Pancreas (tissue), 10 donors: ENCODE results near the gene PRF1. TPM values are rescaled to one million over a fixed set of nuclear protein-coding genes. Genes with fewer than 3 reads are reported as not detected.

ENCODE experiments used
- ATAC-seq, 4 donors: fragments of 200-7000 bp; cut with Tn5 transposase; one replicate each; pipeline versions ENCODE4 v1.8.0 to v1.9.1; 2020; ENCODE audit warnings: mild to moderate bottlenecking in 4 of 4, moderate library complexity in 4 of 4
- DNase-seq, 6 donors: peaks; one replicate each; pipeline ENCODE4 v3.0.0-alpha.2; 2020
- FAIRE-seq: peaks from 2 replicates; lab custom pipeline; 2012; peaks lifted over from hg19 to GRCh38; lab: Jason Lieb, UNC
- H3K27ac ChIP-seq, 4 donors: fragments of 200-600 bp; sonication (generic); 1 replicate in 3 of 4; 2 replicates in 1 of 4; pipeline versions ENCODE4 v1.5.0 to v1.8.0; 2020
- H3K27me3 ChIP-seq, 4 donors: fragments of 200-600 bp; one replicate each; pipeline ENCODE4 v1.8.0; 2021
- H3K36me3 ChIP-seq, 3 donors: fragments of 200-600 bp; sonication (generic) in 1 of 3; one replicate each; pipeline versions ENCODE4 v1.5.0 to v1.8.0; 2020 to 2021
- H3K4me1 ChIP-seq, 3 donors: fragments of 200-600 bp; one replicate each; pipeline ENCODE4 v1.8.0; 2021
- H3K4me3 ChIP-seq, 4 donors: fragments of 200-600 bp; sonication (generic) in 2 of 4; one replicate each; pipeline versions ENCODE4 v1.5.0 to v1.8.0; 2020 to 2021
- H3K9me3 ChIP-seq, 4 donors: fragments of 200-600 bp; one replicate each; pipeline ENCODE4 v1.8.0; 2021
- WGBS, 2 donors: extraction: QIAGEN DNeasy Blood & Tissue Kit; methylation state at CpG; one replicate each; pipeline ENCODE4 v1.1.7; 2013; 5-methylcytosine and 5-hydroxymethylcytosine counted together
- intact Hi-C, 3 donors: fragments of 100-400 bp; cut with DNase I; formaldehyde crosslinking; loops; one replicate each; pipeline versions ENCODE4 v1.11.1 to v1.14.2; 2022
- polyA plus RNA-seq, 2 donors: library from polyadenylated mRNA; stranded (reverse); fragments of 200-250 nt; gene quantifications; one replicate each; pipeline ENCODE4 v1.2.3, GENCODE V29; 2013
- total RNA-seq, 6 donors: library from RNA; stranded (reverse); fragmentation: NEBNext Ultra II Directional in 4 of 6; extraction: Animal tissue kit (Norgen Biotek cat#: 25700) in 4 of 6; gene quantifications; one replicate each; pipeline versions ENCODE4 v1.2.1 to v1.2.4, GENCODE V29; 2021 to 2023
- TF ChIP-seq, protein P1 (sequence below), 4 donors: fragments of 200-600 bp; sonication (generic) in 3 of 4; IDR thresholded peaks; one replicate each; pipeline versions ENCODE4 v1.5.0 to v1.8.0; 2021; ENCODE audit warnings: antibody characterized with exemption in 4 of 4
- donor health status: healthy with polysubstance abuse.
- donor health status: DM: no; HTN: no; CAD: no; lungs with moderate emphysema.
- donor health status: DM: no; HTN: no; CAD: no.
- donor health status: control.
- donor health status: control.
- donor health status: Bipolar disorder and iron deficiency.
- donor health status: DM: yes; HTN: yes; CAD: no.
- donor health status: DM: no; HTN: no; CAD: no.
- donor health status: DM: no; HTN: no; CAD: no.
- donor health status: DM: yes; HTN: yes; CAD: no.

Gene PRF1
- total and polyA plus RNA-seq, 8 donors, result 0.16 to 1.8 (median 0.52) TPM

DNA sequence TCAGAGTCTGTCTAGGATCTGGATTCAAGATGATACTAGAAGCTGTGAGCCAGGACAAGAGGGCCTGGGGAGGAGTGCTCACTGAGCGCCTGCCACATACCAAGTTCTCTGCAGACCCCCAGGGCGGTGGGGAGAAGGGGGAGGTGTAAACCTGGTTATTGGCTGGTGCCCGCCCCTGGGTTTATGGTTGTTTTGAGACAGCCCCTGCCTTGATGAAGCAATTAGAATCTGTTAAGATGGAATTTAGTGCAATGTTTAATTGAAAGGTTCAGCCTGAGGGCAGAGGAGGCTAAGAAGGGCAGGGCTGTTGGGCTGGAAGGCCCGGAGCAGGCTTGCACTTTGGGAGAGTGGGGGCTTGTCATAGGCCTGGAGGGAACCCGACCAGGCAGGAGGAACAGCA lies 42.7 kb downstream of the PRF1 start:
- Histone ChIP-seq H3K36me3 (no peaks in the 10 kb centered on the region), H3K9me3 (no peaks in the 10 kb centered on the region), H3K4me3 (no peak overlapping the region), H3K27me3 (no peaks in the 10 kb centered on the region), H3K27ac (no peak overlapping the region), H3K4me1 (no peaks in the 10 kb centered on the region)
- TF ChIP-seq, protein P1, sequence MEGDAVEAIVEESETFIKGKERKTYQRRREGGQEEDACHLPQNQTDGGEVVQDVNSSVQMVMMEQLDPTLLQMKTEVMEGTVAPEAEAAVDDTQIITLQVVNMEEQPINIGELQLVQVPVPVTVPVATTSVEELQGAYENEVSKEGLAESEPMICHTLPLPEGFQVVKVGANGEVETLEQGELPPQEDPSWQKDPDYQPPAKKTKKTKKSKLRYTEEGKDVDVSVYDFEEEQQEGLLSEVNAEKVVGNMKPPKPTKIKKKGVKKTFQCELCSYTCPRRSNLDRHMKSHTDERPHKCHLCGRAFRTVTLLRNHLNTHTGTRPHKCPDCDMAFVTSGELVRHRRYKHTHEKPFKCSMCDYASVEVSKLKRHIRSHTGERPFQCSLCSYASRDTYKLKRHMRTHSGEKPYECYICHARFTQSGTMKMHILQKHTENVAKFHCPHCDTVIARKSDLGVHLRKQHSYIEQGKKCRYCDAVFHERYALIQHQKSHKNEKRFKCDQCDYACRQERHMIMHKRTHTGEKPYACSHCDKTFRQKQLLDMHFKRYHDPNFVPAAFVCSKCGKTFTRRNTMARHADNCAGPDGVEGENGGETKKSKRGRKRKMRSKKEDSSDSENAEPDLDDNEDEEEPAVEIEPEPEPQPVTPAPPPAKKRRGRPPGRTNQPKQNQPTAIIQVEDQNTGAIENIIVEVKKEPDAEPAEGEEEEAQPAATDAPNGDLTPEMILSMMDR (IDR thresholded peaks at IDR 0.05), result no peak
- ATAC-seq (no peak), FAIRE-seq (no peak), DNase-seq (no peak)
- WGBS, 2 donors, result 79 to 89% methylated on average over 5 of the region's 5 CpGs
- intact Hi-C loops, result loop anchor here in 1 of 3 donors (5.0 kb wide), 1 partner anchor 317 kb away; no protein-coding TSS in a partner anchor

- DNase-seq, result peak in 3 of 6 donors; percentile 29 to 78 (median 57)
- intact Hi-C loops, result no loop called here
- 41% methylated on average over 20 of the region's 20 CpGs for WGBS, 2 donors
- no peak for FAIRE-seq
- no peak overlapping the region for H3K27ac ChIP-seq
- peak overlapping the region in 1 of 4 donors; percentile 27 for H3K4me3 ChIP-seq
- no peaks in the 10 kb centered on the region for H3K9me3 ChIP-seq
- H3K27me3 ChIP-seq, result no peaks in the 10 kb centered on the region
- TF ChIP-seq, protein P1 (IDR thresholded peaks at IDR 0.05), result peak in 2 of 4 donors; percentile 14 to 32
- H3K4me1 ChIP-seq, result no peaks in the 10 kb centered on the region
- peak in 3 of 4 donors; percentile 70 to 90 (median 78) for ATAC-seq
- no peaks in the 10 kb centered on the region for H3K36me3 ChIP-seq
These were observed 43.4 kb downstream of the PRF1 start for GRCh38 chr10:70558871-70559810.

GRCh38 chr10:70558295-70558694 lies 44.2 kb downstream of the PRF1 start:
- no peak for FAIRE-seq

GRCh38 chr10:70557876-70558275 lies 44.7 kb downstream of the PRF1 start:
- intact Hi-C loops, result no loop called here
- Histone ChIP-seq H3K27me3 (no peaks in the 10 kb centered on the region), H3K9me3 (no peaks in the 10 kb centered on the region), H3K36me3 (no peaks in the 10 kb centered on the region), H3K27ac (no peak overlapping the region), H3K4me3 (no peak overlapping the region), H3K4me1 (no peaks in the 10 kb centered on the region)
- ATAC-seq, result no peak
- TF ChIP-seq, protein P1 (IDR thresholded peaks at IDR 0.05), result no peak
- WGBS, 2 donors, result 45 to 72% methylated on average over 2 of the region's 2 CpGs
- no peak for FAIRE-seq
- DNase-seq, result no peak

More at GRCh38 chr10:70558295-70558694, 44.2 kb downstream of the PRF1 start:
- no peaks in the 10 kb centered on the region for H3K4me1 ChIP-seq
- no peak for ATAC-seq
- no peak overlapping the region for H3K27ac ChIP-seq
- TF ChIP-seq, protein P1 (IDR thresholded peaks at IDR 0.05), result no peak
- DNase-seq, result no peak
- H3K36me3 ChIP-seq, result no peaks in the 10 kb centered on the region
- no peaks in the 10 kb centered on the region for H3K27me3 ChIP-seq
- 84 to 85% methylated on average over 11 of the region's 11 CpGs for WGBS, 2 donors
- H3K4me3 ChIP-seq, result no peak overlapping the region
- intact Hi-C loops, result no loop called here
- no peaks in the 10 kb centered on the region for H3K9me3 ChIP-seq
